Measurements from ENCODE around the gene HTR6. TPM values are rescaled to one million over a fixed set of nuclear protein-coding genes. Genes with fewer than 3 reads are reported as not detected.

The HTR6 gene
- total RNA-seq, 1 experiment from 2014 or later, result 0.10 TPM

- TF ChIP-seq SIN3A (IDR thresholded peaks at IDR 0.05; ENCODE audit: borderline replicate concordance, insufficient read depth, low read depth, low read length) (no peak), POLR2AphosphoS5 (IDR thresholded peaks at IDR 0.05; ENCODE audit: low read depth, low read length) (no peak), TCF7L2 (IDR thresholded peaks at IDR 0.05; ENCODE audit: low read depth, low read length) (no peak)
- TF ChIP-seq, protein P1, sequence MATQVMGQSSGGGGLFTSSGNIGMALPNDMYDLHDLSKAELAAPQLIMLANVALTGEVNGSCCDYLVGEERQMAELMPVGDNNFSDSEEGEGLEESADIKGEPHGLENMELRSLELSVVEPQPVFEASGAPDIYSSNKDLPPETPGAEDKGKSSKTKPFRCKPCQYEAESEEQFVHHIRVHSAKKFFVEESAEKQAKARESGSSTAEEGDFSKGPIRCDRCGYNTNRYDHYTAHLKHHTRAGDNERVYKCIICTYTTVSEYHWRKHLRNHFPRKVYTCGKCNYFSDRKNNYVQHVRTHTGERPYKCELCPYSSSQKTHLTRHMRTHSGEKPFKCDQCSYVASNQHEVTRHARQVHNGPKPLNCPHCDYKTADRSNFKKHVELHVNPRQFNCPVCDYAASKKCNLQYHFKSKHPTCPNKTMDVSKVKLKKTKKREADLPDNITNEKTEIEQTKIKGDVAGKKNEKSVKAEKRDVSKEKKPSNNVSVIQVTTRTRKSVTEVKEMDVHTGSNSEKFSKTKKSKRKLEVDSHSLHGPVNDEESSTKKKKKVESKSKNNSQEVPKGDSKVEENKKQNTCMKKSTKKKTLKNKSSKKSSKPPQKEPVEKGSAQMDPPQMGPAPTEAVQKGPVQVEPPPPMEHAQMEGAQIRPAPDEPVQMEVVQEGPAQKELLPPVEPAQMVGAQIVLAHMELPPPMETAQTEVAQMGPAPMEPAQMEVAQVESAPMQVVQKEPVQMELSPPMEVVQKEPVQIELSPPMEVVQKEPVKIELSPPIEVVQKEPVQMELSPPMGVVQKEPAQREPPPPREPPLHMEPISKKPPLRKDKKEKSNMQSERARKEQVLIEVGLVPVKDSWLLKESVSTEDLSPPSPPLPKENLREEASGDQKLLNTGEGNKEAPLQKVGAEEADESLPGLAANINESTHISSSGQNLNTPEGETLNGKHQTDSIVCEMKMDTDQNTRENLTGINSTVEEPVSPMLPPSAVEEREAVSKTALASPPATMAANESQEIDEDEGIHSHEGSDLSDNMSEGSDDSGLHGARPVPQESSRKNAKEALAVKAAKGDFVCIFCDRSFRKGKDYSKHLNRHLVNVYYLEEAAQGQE (IDR thresholded peaks at IDR 0.05; ENCODE audit: insufficient read depth in 1 of 2, low read depth in 2 of 2, low read length in 1 of 2), result no peak
- TF ChIP-seq, protein P2, sequence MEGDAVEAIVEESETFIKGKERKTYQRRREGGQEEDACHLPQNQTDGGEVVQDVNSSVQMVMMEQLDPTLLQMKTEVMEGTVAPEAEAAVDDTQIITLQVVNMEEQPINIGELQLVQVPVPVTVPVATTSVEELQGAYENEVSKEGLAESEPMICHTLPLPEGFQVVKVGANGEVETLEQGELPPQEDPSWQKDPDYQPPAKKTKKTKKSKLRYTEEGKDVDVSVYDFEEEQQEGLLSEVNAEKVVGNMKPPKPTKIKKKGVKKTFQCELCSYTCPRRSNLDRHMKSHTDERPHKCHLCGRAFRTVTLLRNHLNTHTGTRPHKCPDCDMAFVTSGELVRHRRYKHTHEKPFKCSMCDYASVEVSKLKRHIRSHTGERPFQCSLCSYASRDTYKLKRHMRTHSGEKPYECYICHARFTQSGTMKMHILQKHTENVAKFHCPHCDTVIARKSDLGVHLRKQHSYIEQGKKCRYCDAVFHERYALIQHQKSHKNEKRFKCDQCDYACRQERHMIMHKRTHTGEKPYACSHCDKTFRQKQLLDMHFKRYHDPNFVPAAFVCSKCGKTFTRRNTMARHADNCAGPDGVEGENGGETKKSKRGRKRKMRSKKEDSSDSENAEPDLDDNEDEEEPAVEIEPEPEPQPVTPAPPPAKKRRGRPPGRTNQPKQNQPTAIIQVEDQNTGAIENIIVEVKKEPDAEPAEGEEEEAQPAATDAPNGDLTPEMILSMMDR (IDR thresholded peaks at IDR 0.05), result no peak
- in situ Hi-C loops (cut with HindIII; ENCODE audit: low pct_unique_long_range_greater_than_20kb, low sequenced_read_pairs), result no loop called here
- Histone ChIP-seq H3K27me3 (ENCODE audit: control insufficient read depth, insufficient read depth, low read length) (no peaks in the 10 kb centered on the region), H3K4me1 (ENCODE audit: control insufficient read depth, insufficient read depth, low read length) (peaks cover 16% of the 10 kb centered on the region), H3K27ac (ENCODE audit: low read length) (no peak overlapping the region), H3K9me3 (ENCODE audit: control insufficient read depth, insufficient read depth, low read depth, low read length) (no peaks in the 10 kb centered on the region), H3K36me3 (ENCODE audit: control insufficient read depth, insufficient read depth, low read length) (peaks cover 11% of the 10 kb centered on the region; the same call in 1 of the 2 replicates), H3K4me3 (ENCODE audit: low read depth in 2 of 2, low read length in 2 of 2) (no peak overlapping the region)
- CTCF ChIA-PET, result no interaction called here
- intact Hi-C loops (cut with micrococcal nuclease; ENCODE audit: unreplicated experiment), result no loop called here
- BruUV-seq (replicated peaks), result no TSS peak
- no peak for ATAC-seq
- POLR2A ChIA-PET, result interaction anchor here (0.6 kb wide), 1 partner anchor 23 kb away, joined by 11 read pairs; no protein-coding TSS in a partner anchor
- DNase-seq (ENCODE audit: low read depth, low spot score), result no peak
Measured at GRCh38 chr1:19618428-19618827, 46.2 kb upstream of the HTR6 start.

- ChIA-PET CTCF (no interaction called here), POLR2A (interaction anchor here (0.6 kb wide), 1 partner anchor 23 kb away, joined by 3 read pairs; a partner anchor contains a TSS)
- H3K9me3 ChIP-seq (ENCODE audit: control insufficient read depth, insufficient read depth, low read depth, low read length), result no peaks in the 10 kb centered on the region
- ATAC-seq (no peak), DNase-seq (ENCODE audit: low read depth, low spot score) (no peak)
- intact Hi-C loops (cut with micrococcal nuclease; ENCODE audit: unreplicated experiment) (no loop called here), in situ Hi-C loops (cut with HindIII; ENCODE audit: low pct_unique_long_range_greater_than_20kb, low sequenced_read_pairs) (no loop called here)
- no TSS peak for BruUV-seq (replicated peaks)
- H3K27me3 ChIP-seq (ENCODE audit: control insufficient read depth, insufficient read depth, low read length), result no peaks in the 10 kb centered on the region
- H3K4me1 ChIP-seq (ENCODE audit: control insufficient read depth, insufficient read depth, low read length), result peaks cover 16% of the 10 kb centered on the region
- TF ChIP-seq, protein P2 (IDR thresholded peaks at IDR 0.05), result no peak
- TF ChIP-seq POLR2AphosphoS5 (IDR thresholded peaks at IDR 0.05; ENCODE audit: low read depth, low read length), result no peak
- TF ChIP-seq TCF7L2 (IDR thresholded peaks at IDR 0.05; ENCODE audit: low read depth, low read length), result no peak
- TF ChIP-seq, protein P1 (IDR thresholded peaks at IDR 0.05; ENCODE audit: insufficient read depth in 1 of 2, low read depth in 2 of 2, low read length in 1 of 2), result no peak
- TF ChIP-seq SIN3A (IDR thresholded peaks at IDR 0.05; ENCODE audit: borderline replicate concordance, insufficient read depth, low read depth, low read length), result no peak
- peaks cover 11% of the 10 kb centered on the region; the same call in 1 of the 2 replicates for H3K36me3 ChIP-seq (ENCODE audit: control insufficient read depth, insufficient read depth, low read length)
- no peak overlapping the region for H3K27ac ChIP-seq (ENCODE audit: low read length)
- H3K4me3 ChIP-seq (ENCODE audit: low read depth in 2 of 2, low read length in 2 of 2), result no peak overlapping the region
Measured at GRCh38 chr1:19619697-19620384, 44.8 kb upstream of the HTR6 start.

Measured in Panc1 (cell line).